Keratinocyte (primary cell): Measurements from ENCODE around the gene SHISA2.

Source experiments
- CTCF ChIP-seq, 3 experiments: IDR thresholded peaks in 1 of 3; conservative IDR thresholded peaks in 1 of 3; optimal IDR thresholded peaks in 1 of 3; 2 replicates in 2 of 3; 3 replicates in 1 of 3; pipeline versions ENCODE3 to v1.5.1; 2011; ENCODE audit warnings: low read length in 3 of 3, mild to moderate bottlenecking in 3 of 3, moderate library complexity in 2 of 3, control low read depth in 1 of 3, inconsistent platforms in 1 of 3; ENCODE audit not compliant: insufficient read depth in 2 of 3; ENCODE audit errors: extremely low read depth in 1 of 3
- EZH2 ChIP-seq: IDR thresholded peaks from one replicate; pipeline ENCODE4 v1.6.1; 2012; ENCODE audit warnings: inconsistent platforms, mild to moderate bottlenecking, low read length, moderate library complexity

- no peak for TF ChIP-seq CTCF (optimal IDR thresholded peaks at IDR 0.05 in 1 of 3, IDR thresholded peaks at IDR 0.05 in 1 of 3, conservative IDR thresholded peaks at IDR 0.05 in 1 of 3; ENCODE audit: extremely low read depth in 1 of 3, insufficient read depth in 2 of 3, low read length in 3 of 3)
- TF ChIP-seq EZH2, result no peak
Measured at GRCh38 chr13:26012995-26013394, 38.8 kb downstream of the SHISA2 start.
